ENCODE measurements around the gene CDV3. TPM values are rescaled to one million over a fixed set of nuclear protein-coding genes. Genes with fewer than 3 reads are reported as not detected.

Gene CDV3
- total and polyA plus RNA-seq, 2 donors (not counting 3 experiments of a cell fraction or from before 2014, with no cell fraction given): 46.7 to 229 TPM

GRCh38 chr3:133578548-133579191 is 5.2 kb downstream of the CDV3 start:
- H3K27ac ChIP-seq (ENCODE audit: insufficient read depth, low read depth, low read length): no peak overlapping the region
- no peak overlapping the region for H3K4me3 ChIP-seq (replicated peaks in 1 of 3; ENCODE audit: insufficient read depth in 1 of 3, low read depth in 1 of 3, low read length in 3 of 3)
- peak; percentile 53 for DNase-seq (ENCODE audit: low read depth, low spot score)
- dilution Hi-C loops (cut with MboI; ENCODE audit: extremely low pct_ligation_motif_present, low sequenced_read_pairs) (no loop called here), intact Hi-C loops (cut with micrococcal nuclease) (loop anchor here (1.0 to 10.0 kb wide), 6 partner anchors 84 to 786 kb away; no protein-coding TSS in a partner anchor)
- H2AFZ ChIP-seq (ENCODE audit: low read depth, low read length): no peak overlapping the region
- POLR2A ChIA-PET: interaction anchor here (0.8 to 1.6 kb wide), 5 partner anchors 8 to 191 kb away, joined by 3 to 5 read pairs (median 4); no protein-coding TSS in a partner anchor
- H3K79me2 ChIP-seq (ENCODE audit: control insufficient read depth, insufficient read depth, low read length): peaks cover 95% of the 10 kb centered on the region
- no peaks in the 10 kb centered on the region for H3K27me3 ChIP-seq (ENCODE audit: control insufficient read depth in 2 of 2, insufficient read depth in 2 of 2, low read length in 2 of 2)
- TF ChIP-seq POLR2A (IDR thresholded peaks at IDR 0.05; ENCODE audit: low read depth, low read length) (no peak), GATA2 (IDR thresholded peaks at IDR 0.05; ENCODE audit: insufficient read depth, insufficient read length, low read depth, low read length) (no peak), MAX (IDR thresholded peaks at IDR 0.05; ENCODE audit: insufficient read depth, insufficient read length) (no peak), CTCF (IDR thresholded peaks at IDR 0.05; ENCODE audit: extremely low read depth in 1 of 2, insufficient read depth in 1 of 2, low read depth in 1 of 2, low read length in 2 of 2) (peak; percentile 49 to 56), FOS (IDR thresholded peaks at IDR 0.05; ENCODE audit: borderline replicate concordance, insufficient read depth, low read length) (no peak)
- H3K9me3 ChIP-seq (replicated peaks; ENCODE audit: control insufficient read depth, insufficient read depth, low read length): no peaks in the 10 kb centered on the region
- peaks cover 14% of the 10 kb centered on the region for H4K20me1 ChIP-seq (replicated peaks; ENCODE audit: control insufficient read depth, extremely low read depth, insufficient read depth, low read length)
- no peaks in the 10 kb centered on the region for H3K9me1 ChIP-seq (replicated peaks; ENCODE audit: control insufficient read depth, extremely low read depth, insufficient read depth, low read length)
- H3K36me3 ChIP-seq (ENCODE audit: control insufficient read depth in 2 of 2, extremely low read depth in 1 of 2, insufficient read depth in 2 of 2, low read length in 2 of 2): peaks cover 16 to 23% of the 10 kb centered on the region in 2 experiments
- no peak overlapping the region for H3K9ac ChIP-seq (replicated peaks; ENCODE audit: extremely low read depth, insufficient read depth, low read length)
- H3K4me2 ChIP-seq (ENCODE audit: insufficient read depth, low read length): peak overlapping the region; percentile 62
- peaks cover 26% of the 10 kb centered on the region for H3K4me1 ChIP-seq (ENCODE audit: control insufficient read depth, extremely low read depth, insufficient read depth, low read length)
- FAIRE-seq: no peak
- BruUV-seq (replicated peaks): no TSS peak
- CTCF ChIA-PET: interaction anchor here (0.6 to 13.8 kb wide), 42 partner anchors 8 to 1161 kb away, joined by 3 to 224 read pairs (median 5); partner anchors contain the start of gene DNAJC13

Measured in endothelial cell of umbilical vein (primary cell).